ENCODE data around the gene SEC24B. TPM values are rescaled to one million over a fixed set of nuclear protein-coding genes. Genes with fewer than 3 reads are reported as not detected.

The SEC24B gene
- total and polyA plus RNA-seq, 2 donors (not counting 3 experiments of a cell fraction or from before 2014, with no cell fraction given), result 35.9 to 46.2 TPM

DNA sequence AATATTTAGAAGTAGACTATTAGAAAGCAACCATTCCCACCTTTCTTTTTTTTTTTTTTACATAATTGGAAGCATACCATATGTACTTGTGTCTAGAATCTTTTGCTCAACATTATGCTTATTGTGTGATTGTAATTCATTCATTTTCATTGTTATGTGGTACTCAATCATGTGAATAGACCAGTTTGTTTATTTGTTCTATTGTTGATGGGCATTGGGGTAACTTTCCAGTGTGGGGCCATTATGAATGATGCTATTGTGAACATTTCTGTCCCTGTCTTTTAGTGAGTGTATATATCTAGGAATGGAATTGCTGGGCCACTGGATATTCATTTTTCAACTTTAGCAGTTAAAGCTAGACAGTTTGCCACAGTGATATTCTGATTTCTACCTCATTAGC lies 63.9 kb downstream of the SEC24B start:
- Histone ChIP-seq H3K4me3 (replicated peaks in 1 of 3; ENCODE audit: insufficient read depth in 1 of 3, low read depth in 1 of 3, low read length in 3 of 3) (no peak overlapping the region), H3K27me3 (ENCODE audit: control insufficient read depth in 2 of 2, insufficient read depth in 2 of 2, low read length in 2 of 2) (no peaks in the 10 kb centered on the region), H3K9ac (replicated peaks; ENCODE audit: extremely low read depth, insufficient read depth, low read length) (no peak overlapping the region), H3K9me1 (replicated peaks; ENCODE audit: control insufficient read depth, extremely low read depth, insufficient read depth, low read length) (no peaks in the 10 kb centered on the region), H3K79me2 (ENCODE audit: control insufficient read depth, insufficient read depth, low read length) (peaks cover 2% of the 10 kb centered on the region), H3K4me2 (ENCODE audit: insufficient read depth, low read length) (no peak overlapping the region), H4K20me1 (replicated peaks; ENCODE audit: control insufficient read depth, extremely low read depth, insufficient read depth, low read length) (no peaks in the 10 kb centered on the region), H3K4me1 (ENCODE audit: control insufficient read depth, extremely low read depth, insufficient read depth, low read length) (no peaks in the 10 kb centered on the region), H3K36me3 (ENCODE audit: control insufficient read depth in 2 of 2, extremely low read depth in 1 of 2, insufficient read depth in 2 of 2, low read length in 2 of 2) (peaks cover 14 to 21% of the 10 kb centered on the region in 2 experiments), H2AFZ (ENCODE audit: low read depth, low read length) (no peak overlapping the region), H3K27ac (ENCODE audit: insufficient read depth, low read depth, low read length) (no peak overlapping the region), H3K9me3 (replicated peaks; ENCODE audit: control insufficient read depth, insufficient read depth, low read length) (no peaks in the 10 kb centered on the region)
- TF ChIP-seq EZH2 (IDR thresholded peaks at IDR 0.05; ENCODE audit: borderline replicate concordance, low read depth, low read length, severe bottlenecking) (no peak), MYC (IDR thresholded peaks at IDR 0.05; ENCODE audit: low read depth, low read length) (no peak), POLR2A (IDR thresholded peaks at IDR 0.05; ENCODE audit: low read depth, low read length) (no peak), JUN (IDR thresholded peaks at IDR 0.05; ENCODE audit: borderline replicate concordance, insufficient read depth, insufficient read length, low read depth) (no peak), FOS (IDR thresholded peaks at IDR 0.05; ENCODE audit: borderline replicate concordance, insufficient read depth, low read length) (no peak), GATA2 (IDR thresholded peaks at IDR 0.05; ENCODE audit: insufficient read depth, insufficient read length, low read depth, low read length) (no peak), POLR2AphosphoS5 (IDR thresholded peaks at IDR 0.05; ENCODE audit: insufficient read depth, low read depth, low read length) (no peak)
- TF ChIP-seq, protein P1, sequence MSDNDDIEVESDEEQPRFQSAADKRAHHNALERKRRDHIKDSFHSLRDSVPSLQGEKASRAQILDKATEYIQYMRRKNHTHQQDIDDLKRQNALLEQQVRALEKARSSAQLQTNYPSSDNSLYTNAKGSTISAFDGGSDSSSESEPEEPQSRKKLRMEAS (IDR thresholded peaks at IDR 0.05; ENCODE audit: insufficient read depth, insufficient read length), result no peak
- TF ChIP-seq, protein P2, sequence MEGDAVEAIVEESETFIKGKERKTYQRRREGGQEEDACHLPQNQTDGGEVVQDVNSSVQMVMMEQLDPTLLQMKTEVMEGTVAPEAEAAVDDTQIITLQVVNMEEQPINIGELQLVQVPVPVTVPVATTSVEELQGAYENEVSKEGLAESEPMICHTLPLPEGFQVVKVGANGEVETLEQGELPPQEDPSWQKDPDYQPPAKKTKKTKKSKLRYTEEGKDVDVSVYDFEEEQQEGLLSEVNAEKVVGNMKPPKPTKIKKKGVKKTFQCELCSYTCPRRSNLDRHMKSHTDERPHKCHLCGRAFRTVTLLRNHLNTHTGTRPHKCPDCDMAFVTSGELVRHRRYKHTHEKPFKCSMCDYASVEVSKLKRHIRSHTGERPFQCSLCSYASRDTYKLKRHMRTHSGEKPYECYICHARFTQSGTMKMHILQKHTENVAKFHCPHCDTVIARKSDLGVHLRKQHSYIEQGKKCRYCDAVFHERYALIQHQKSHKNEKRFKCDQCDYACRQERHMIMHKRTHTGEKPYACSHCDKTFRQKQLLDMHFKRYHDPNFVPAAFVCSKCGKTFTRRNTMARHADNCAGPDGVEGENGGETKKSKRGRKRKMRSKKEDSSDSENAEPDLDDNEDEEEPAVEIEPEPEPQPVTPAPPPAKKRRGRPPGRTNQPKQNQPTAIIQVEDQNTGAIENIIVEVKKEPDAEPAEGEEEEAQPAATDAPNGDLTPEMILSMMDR (IDR thresholded peaks at IDR 0.05; ENCODE audit: extremely low read depth in 1 of 2, insufficient read depth in 1 of 2, low read depth in 1 of 2, low read length in 2 of 2), result no peak
- ChIA-PET POLR2A (no interaction called here), CTCF (no interaction called here)
- dilution Hi-C loops (cut with MboI; ENCODE audit: extremely low pct_ligation_motif_present, low sequenced_read_pairs), result no loop called here
- intact Hi-C loops (cut with micrococcal nuclease), result no loop called here
- no TSS peak for BruUV-seq (replicated peaks)
- DNase-seq (ENCODE audit: low read depth, low spot score) (no peak), FAIRE-seq (no peak)
